SK-N-SH (cell line): ENCODE measurements around the gene DRD2. TPM values are rescaled to one million over a fixed set of nuclear protein-coding genes. Genes with fewer than 3 reads are reported as not detected.

Experiments
- CTCF ChIA-PET: fragments of 300-600, 350-600 bp; formaldehyde crosslinking; extraction: SDS; loops from one replicate; lab custom pipeline; 2021; lab: Yijun Ruan, JAX
- POLR2A ChIA-PET: fragments of 350-600 bp; sonication (Branson Sonifier 250); formaldehyde crosslinking; extraction: SDS; loops from one replicate; lab custom pipeline; 2020; ENCODE audit warnings: antibody characterized with exemption, inconsistent platforms; lab: Yijun Ruan, JAX
- DNase-seq: peaks from one replicate; pipeline ENCODE4 v3.0.0; 2012
- H2AFZ ChIP-seq: fragments of 200-600 bp; sonication (generic); 2 replicates; pipeline ENCODE4 v1.8.1; 2016; ENCODE audit warnings: antibody characterized with exemption, mild to moderate bottlenecking, low read depth
- H3F3A ChIP-seq: fragments of 200-600 bp; sonication (generic); replicated peaks from 2 replicates; pipeline ENCODE3; 2016; ENCODE audit warnings: antibody characterized with exemption, mild to moderate bottlenecking; ENCODE audit not compliant: insufficient read depth
- H3K27ac ChIP-seq, 2 experiments: fragments of 200-500 bp in 1 of 2; fragments of 200-600 bp in 1 of 2; sonication (Bioruptor generic) in 1 of 2; sonication (generic), shearing (Covaris generic) in 1 of 2; 2 replicates each; pipeline versions ENCODE4 v1.5.1 to v1.6.1; 2014 to 2016; ENCODE audit warnings: low read depth in 2 of 2, inconsistent platforms in 1 of 2, low read length in 1 of 2, mild to moderate bottlenecking in 1 of 2, mixed read lengths in 1 of 2
- H3K27me3 ChIP-seq: fragments of 200-600 bp; sonication (generic), shearing (Covaris generic); 2 replicates; pipeline ENCODE4 v1.6.1; 2016; ENCODE audit warnings: mixed run types; ENCODE audit not compliant: insufficient read depth
- H3K36me3 ChIP-seq, 2 experiments: fragments of 200-500 bp in 1 of 2; fragments of 200-600 bp in 1 of 2; sonication (Bioruptor generic) in 1 of 2; sonication (generic) in 1 of 2; replicated peaks in 1 of 2; 2 replicates each; pipeline versions ENCODE3 to v1.5.1; 2014 to 2016; ENCODE audit warnings: low read length in 1 of 2, mild to moderate bottlenecking in 1 of 2; ENCODE audit not compliant: insufficient read depth in 2 of 2, control insufficient read depth in 1 of 2
- H3K4me1 ChIP-seq, 2 experiments: fragments of 200-500 bp in 1 of 2; fragments of 200-600 bp in 1 of 2; sonication (Bioruptor generic) in 1 of 2; sonication (generic), shearing (Covaris generic) in 1 of 2; 2 replicates each; pipeline versions ENCODE4 v1.5.1 to v1.6.1; 2014 to 2016; ENCODE audit warnings: low read depth in 1 of 2, low read length in 1 of 2, mixed run types in 1 of 2; ENCODE audit not compliant: insufficient read depth in 2 of 2, control insufficient read depth in 1 of 2
- H3K4me2 ChIP-seq: fragments of 200-600 bp; sonication (generic), shearing (Covaris generic); 2 replicates; pipeline ENCODE4 v1.6.1; 2017; ENCODE audit warnings: mixed run types
- H3K4me3 ChIP-seq, 2 experiments: fragments of 200-500 bp in 1 of 2; fragments of 200-600 bp in 1 of 2; sonication (Bioruptor generic) in 1 of 2; sonication (generic), shearing (Covaris generic) in 1 of 2; 2 replicates each; pipeline versions ENCODE4 v1.5.1 to v1.8.1; 2014 to 2016; ENCODE audit warnings: low read depth in 2 of 2, inconsistent platforms in 1 of 2, low read length in 1 of 2, mild to moderate bottlenecking in 1 of 2, mixed read lengths in 1 of 2, moderate library complexity in 1 of 2
- H3K79me2 ChIP-seq: fragments of 200-600 bp; sonication (generic); 2 replicates; pipeline ENCODE4 v1.8.1; 2017; ENCODE audit warnings: mild to moderate bottlenecking; ENCODE audit not compliant: insufficient read depth
- H3K9ac ChIP-seq: fragments of 200-600 bp; sonication (generic); 2 replicates; pipeline ENCODE4 v1.6.1; 2017; ENCODE audit warnings: mixed run types
- H3K9me2 ChIP-seq: fragments of 200-600 bp; sonication (generic); 2 replicates; pipeline ENCODE4 v1.6.1; 2017; ENCODE audit warnings: mixed run types
- H3K9me3 ChIP-seq: fragments of 200-600 bp; sonication (generic); 2 replicates; pipeline ENCODE4 v1.6.1; 2017; ENCODE audit warnings: mixed run types, mild to moderate bottlenecking, moderate library complexity
- H4K20me1 ChIP-seq: fragments of 200-600 bp; sonication (generic); 2 replicates; pipeline ENCODE4 v1.6.1; 2017; ENCODE audit warnings: mild to moderate bottlenecking, mixed run types; ENCODE audit not compliant: insufficient read depth
- CHD2 ChIP-seq: fragments of 150-350 bp; IDR thresholded peaks from 2 replicates; pipeline ENCODE4 v1.6.1; 2018; ENCODE audit warnings: low read length; ENCODE audit not compliant: partially characterized antibody
- EP300 ChIP-seq, 2 experiments: IDR thresholded peaks; 2 replicates each; pipeline versions ENCODE4 v1.4.0 to v1.6.1; 2012; ENCODE audit warnings: borderline replicate concordance in 1 of 2, low read depth in 1 of 2, low read length in 1 of 2
- FOXJ3 ChIP-seq: sonication (generic); formaldehyde crosslinking; IDR thresholded peaks from 2 replicates; pipeline ENCODE4 v1.5.1; 2020; ENCODE audit warnings: mild to moderate bottlenecking, missing genetic modification reagents
- FOXM1 ChIP-seq: IDR thresholded peaks from 2 replicates; pipeline ENCODE4 v1.4.0; 2012; ENCODE audit warnings: low read depth, mild to moderate bottlenecking
- IRF3 ChIP-seq: fragments of 150-350 bp; IDR thresholded peaks from 2 replicates; pipeline ENCODE4 v1.6.1; 2016; ENCODE audit warnings: mild to moderate bottlenecking, low read depth, low read length
- NRF1 ChIP-seq: IDR thresholded peaks from 2 replicates; pipeline ENCODE4 v1.6.1; 2012; ENCODE audit warnings: low read depth, mild to moderate bottlenecking, low read length
- POLR2AphosphoS5 ChIP-seq: IDR thresholded peaks from 2 replicates; pipeline ENCODE4 v1.6.1; 2012; ENCODE audit warnings: low read depth, low read length
- RAD21 ChIP-seq: IDR thresholded peaks from 2 replicates; pipeline ENCODE4 v1.6.1; 2012; ENCODE audit warnings: mild to moderate bottlenecking, low read length
- RFX5 ChIP-seq: IDR thresholded peaks from 2 replicates; pipeline ENCODE4 v1.6.1; 2012; ENCODE audit warnings: mild to moderate bottlenecking, improper control_type of control experiment, low read length
- SIN3A ChIP-seq: IDR thresholded peaks from 2 replicates; pipeline ENCODE4 v1.6.1; 2012; ENCODE audit warnings: low read depth, mild to moderate bottlenecking, low read length, moderate library complexity, borderline replicate concordance
- SMC3 ChIP-seq: IDR thresholded peaks from 2 replicates; pipeline ENCODE4 v1.6.1; 2012; ENCODE audit warnings: low read depth, low read length, improper control_type of control experiment
- TCF12 ChIP-seq: IDR thresholded peaks from 2 replicates; pipeline ENCODE4 v1.4.0; 2012
- USF2 ChIP-seq: fragments of 150-350 bp; IDR thresholded peaks from 2 replicates; pipeline ENCODE4 v1.6.1; 2017; ENCODE audit warnings: antibody characterized with exemption, low read length, low read depth, borderline replicate concordance
- WGBS: methylation state at CpG from one replicate; pipeline ENCODE4 v1.1.6; 2017; ENCODE audit warnings: low lambda C conversion rate; 5-methylcytosine and 5-hydroxymethylcytosine counted together
- polyA plus RNA-seq, 3 experiments: library from polyadenylated mRNA; depleted of rRNA; stranded (reverse); fragments of >200 nt; gene quantifications; 2 replicates each; pipeline ENCODE4 v1.2.3, GENCODE V29; 2012
- TF ChIP-seq, protein P1 (sequence below): IDR thresholded peaks from 2 replicates; pipeline ENCODE4; 2012
- TF ChIP-seq, protein P2 (sequence below): IDR thresholded peaks from 2 replicates; pipeline ENCODE4 v1.6.1; 2012; ENCODE audit warnings: mild to moderate bottlenecking, low read depth, low read length, moderate library complexity
- TF ChIP-seq, protein P3 (sequence below): fragments of 200-600 bp; sonication (generic); IDR thresholded peaks from 2 replicates; pipeline ENCODE4 v1.6.1; 2017; ENCODE audit warnings: antibody characterized with exemption, mild to moderate bottlenecking, moderate library complexity

DRD2 gene
- polyA plus RNA-seq, 1 of the 3 experiments (the other 2 are of a cell fraction) = 0.10 TPM

DNA sequence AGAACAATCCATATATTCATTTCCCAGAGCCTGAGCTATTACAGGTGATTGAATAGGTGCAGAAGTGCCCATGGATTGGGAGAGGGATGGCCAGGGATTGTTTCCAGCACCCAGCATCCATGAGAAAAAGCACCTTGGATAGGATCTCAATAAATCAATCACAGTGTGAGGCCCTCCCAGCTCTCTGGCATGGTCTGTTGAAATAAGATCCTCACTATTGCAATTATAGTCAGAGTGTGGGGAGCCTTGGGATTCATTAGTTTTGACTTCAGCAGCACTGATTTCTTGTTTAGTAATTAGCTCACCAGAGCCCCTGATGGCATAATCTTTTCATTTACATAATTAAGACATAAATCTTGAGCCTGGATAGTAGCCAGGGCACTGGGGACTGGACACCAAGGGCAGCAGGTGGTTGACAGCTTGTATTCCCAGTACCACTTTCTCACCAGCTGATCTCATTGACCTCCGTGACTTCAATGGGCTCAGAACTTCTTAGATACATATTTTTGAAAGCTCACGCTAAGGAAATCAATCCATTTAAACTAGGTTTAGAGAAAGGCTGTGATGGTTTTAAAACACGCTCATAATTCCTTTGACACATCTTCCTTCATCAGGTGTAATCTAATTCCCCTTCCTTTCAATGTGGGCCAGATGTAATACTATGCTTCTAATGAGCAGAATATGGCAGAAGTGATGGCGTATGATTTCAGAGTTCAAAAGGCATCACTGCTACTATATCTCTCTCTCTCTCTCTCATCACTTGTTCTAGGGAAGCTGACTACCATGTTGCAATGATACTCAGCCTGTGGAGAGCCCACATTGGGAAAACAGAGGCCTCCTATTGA lies 22.1 kb upstream of the DRD2 start:
- Histone ChIP-seq H3K9me2 (no peaks in the 10 kb centered on the region), H3K79me2 (no peaks in the 10 kb centered on the region), H4K20me1 (no peaks in the 10 kb centered on the region), H3K9me3 (no peaks in the 10 kb centered on the region), H3K9ac (no peak overlapping the region)
- CTCF ChIA-PET = interaction anchor here (0.6 to 2.2 kb wide), 6 partner anchors 20 to 276 kb away, joined by 3 to 8 read pairs (median 3); partner anchors contain the start of genes DRD2 and ZW10
- no peak for TF ChIP-seq POLR2AphosphoS5
- TF ChIP-seq FOXM1 = no peak
- no peak for TF ChIP-seq SMC3
- TF ChIP-seq FOXJ3 (CRISPR knock-in tag) = no peak
- TF ChIP-seq, protein P1, sequence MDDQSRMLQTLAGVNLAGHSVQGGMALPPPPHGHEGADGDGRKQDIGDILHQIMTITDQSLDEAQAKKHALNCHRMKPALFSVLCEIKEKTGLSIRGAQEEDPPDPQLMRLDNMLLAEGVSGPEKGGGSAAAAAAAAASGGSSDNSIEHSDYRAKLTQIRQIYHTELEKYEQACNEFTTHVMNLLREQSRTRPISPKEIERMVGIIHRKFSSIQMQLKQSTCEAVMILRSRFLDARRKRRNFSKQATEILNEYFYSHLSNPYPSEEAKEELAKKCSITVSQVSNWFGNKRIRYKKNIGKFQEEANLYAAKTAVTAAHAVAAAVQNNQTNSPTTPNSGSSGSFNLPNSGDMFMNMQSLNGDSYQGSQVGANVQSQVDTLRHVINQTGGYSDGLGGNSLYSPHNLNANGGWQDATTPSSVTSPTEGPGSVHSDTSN = no peak
- TF ChIP-seq RFX5 = no peak
- TF ChIP-seq EP300 (IDR thresholded peaks at IDR 0.05; ENCODE audit: borderline replicate concordance in 1 of 2, low read depth in 1 of 2, low read length in 1 of 2) = no peak
- TF ChIP-seq SIN3A = no peak
- TF ChIP-seq RAD21 = no peak
- TF ChIP-seq TCF12 = no peak
- TF ChIP-seq USF2 = no peak
- no peak for TF ChIP-seq NRF1
- no peak for TF ChIP-seq IRF3
- TF ChIP-seq, protein P2, sequence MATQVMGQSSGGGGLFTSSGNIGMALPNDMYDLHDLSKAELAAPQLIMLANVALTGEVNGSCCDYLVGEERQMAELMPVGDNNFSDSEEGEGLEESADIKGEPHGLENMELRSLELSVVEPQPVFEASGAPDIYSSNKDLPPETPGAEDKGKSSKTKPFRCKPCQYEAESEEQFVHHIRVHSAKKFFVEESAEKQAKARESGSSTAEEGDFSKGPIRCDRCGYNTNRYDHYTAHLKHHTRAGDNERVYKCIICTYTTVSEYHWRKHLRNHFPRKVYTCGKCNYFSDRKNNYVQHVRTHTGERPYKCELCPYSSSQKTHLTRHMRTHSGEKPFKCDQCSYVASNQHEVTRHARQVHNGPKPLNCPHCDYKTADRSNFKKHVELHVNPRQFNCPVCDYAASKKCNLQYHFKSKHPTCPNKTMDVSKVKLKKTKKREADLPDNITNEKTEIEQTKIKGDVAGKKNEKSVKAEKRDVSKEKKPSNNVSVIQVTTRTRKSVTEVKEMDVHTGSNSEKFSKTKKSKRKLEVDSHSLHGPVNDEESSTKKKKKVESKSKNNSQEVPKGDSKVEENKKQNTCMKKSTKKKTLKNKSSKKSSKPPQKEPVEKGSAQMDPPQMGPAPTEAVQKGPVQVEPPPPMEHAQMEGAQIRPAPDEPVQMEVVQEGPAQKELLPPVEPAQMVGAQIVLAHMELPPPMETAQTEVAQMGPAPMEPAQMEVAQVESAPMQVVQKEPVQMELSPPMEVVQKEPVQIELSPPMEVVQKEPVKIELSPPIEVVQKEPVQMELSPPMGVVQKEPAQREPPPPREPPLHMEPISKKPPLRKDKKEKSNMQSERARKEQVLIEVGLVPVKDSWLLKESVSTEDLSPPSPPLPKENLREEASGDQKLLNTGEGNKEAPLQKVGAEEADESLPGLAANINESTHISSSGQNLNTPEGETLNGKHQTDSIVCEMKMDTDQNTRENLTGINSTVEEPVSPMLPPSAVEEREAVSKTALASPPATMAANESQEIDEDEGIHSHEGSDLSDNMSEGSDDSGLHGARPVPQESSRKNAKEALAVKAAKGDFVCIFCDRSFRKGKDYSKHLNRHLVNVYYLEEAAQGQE = no peak
- no peak for TF ChIP-seq CHD2
- TF ChIP-seq, protein P3, sequence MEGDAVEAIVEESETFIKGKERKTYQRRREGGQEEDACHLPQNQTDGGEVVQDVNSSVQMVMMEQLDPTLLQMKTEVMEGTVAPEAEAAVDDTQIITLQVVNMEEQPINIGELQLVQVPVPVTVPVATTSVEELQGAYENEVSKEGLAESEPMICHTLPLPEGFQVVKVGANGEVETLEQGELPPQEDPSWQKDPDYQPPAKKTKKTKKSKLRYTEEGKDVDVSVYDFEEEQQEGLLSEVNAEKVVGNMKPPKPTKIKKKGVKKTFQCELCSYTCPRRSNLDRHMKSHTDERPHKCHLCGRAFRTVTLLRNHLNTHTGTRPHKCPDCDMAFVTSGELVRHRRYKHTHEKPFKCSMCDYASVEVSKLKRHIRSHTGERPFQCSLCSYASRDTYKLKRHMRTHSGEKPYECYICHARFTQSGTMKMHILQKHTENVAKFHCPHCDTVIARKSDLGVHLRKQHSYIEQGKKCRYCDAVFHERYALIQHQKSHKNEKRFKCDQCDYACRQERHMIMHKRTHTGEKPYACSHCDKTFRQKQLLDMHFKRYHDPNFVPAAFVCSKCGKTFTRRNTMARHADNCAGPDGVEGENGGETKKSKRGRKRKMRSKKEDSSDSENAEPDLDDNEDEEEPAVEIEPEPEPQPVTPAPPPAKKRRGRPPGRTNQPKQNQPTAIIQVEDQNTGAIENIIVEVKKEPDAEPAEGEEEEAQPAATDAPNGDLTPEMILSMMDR = no peak
- TF ChIP-seq, all 33 proteins: peak for 0
- no peak for DNase-seq
- no peak overlapping the region for H3K4me3 ChIP-seq
- H3K4me1 ChIP-seq = peaks cover 0 to 8% of the 10 kb centered on the region in 2 experiments; a peak in 1 of 4 replicates
- POLR2A ChIA-PET = interaction anchor here (0.6 kb wide), 1 partner anchor 94 kb away, joined by 3 read pairs; no protein-coding TSS in a partner anchor
- no peak overlapping the region for H2AFZ ChIP-seq
- H3K27me3 ChIP-seq = no peaks in the 10 kb centered on the region
- H3K36me3 ChIP-seq = no peaks in the 10 kb centered on the region
- no peak overlapping the region for H3K27ac ChIP-seq
- WGBS = 51% methylated on average over 4 of the region's 4 CpGs
- H3K4me2 ChIP-seq = no peak overlapping the region
- no peaks in the 10 kb centered on the region for H3F3A ChIP-seq
